GM19193 (cell line): ENCODE results near the gene POMGNT1.

Experiments used
- POLR2A ChIP-seq: IDR thresholded peaks from 4 replicates; pipeline ENCODE4 v1.6.1; 2011; ENCODE audit not compliant: insufficient read depth, insufficient read length; ENCODE audit errors: extremely low read depth

The POMGNT1 gene

DNA sequence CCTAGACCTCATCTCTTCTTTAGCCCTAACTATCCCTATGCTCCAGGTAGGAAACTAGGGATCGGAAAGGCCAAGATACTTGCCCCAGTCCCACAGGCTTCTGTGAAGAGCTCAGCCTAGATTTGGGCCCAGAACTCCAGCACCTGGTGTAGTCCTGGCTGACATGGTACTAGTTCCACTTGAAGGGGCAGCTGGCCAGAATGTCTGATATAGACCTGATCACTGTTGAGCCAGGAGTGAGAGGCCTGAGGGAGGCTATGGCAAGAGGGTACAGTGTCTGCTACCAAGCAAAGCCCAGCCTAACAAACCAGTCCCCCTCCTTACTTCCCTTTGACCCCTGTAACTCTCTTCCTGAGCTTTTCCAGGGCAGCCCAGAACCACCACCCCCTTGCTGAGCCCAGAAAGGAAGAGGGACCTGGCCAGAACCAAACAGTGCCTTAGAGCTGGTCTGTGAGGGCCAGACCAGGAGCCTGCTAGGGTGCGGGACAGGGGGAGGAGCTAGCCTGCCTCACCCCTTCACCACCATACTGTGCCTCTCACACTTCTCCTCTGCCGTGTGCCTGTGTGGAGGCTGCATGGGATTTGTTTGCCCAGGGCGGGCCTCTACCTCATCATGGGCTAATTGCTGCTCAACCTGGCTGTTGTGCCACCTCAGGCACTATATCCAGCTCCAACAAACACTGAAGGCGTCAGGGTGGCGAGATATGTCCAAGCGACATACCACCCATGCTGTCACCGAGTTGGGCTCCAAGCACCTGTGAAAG, 10.9 kb downstream of the POMGNT1 start:
- no peak for TF ChIP-seq POLR2A

DNA sequence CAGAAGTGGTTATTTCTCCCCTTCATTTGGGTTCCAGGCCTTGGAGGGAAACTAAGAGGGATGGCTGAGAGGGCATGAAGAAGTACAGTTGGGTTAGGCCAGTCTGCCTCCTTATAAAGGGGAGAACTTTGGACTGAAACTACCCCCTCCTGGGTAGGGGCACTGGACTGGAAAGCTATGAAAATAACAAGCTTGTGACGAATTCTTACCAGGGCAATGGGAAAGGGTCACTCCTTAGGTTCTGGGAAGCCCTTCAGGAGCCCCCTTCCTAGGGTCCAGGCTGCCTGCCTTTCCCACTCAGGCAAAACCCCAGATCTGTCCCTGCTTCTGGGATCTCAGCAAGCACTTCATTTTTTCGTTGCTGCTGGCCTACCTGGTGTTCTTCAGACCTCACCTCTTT, 12.2 kb downstream of the POMGNT1 start:
- TF ChIP-seq POLR2A: no peak

DNA sequence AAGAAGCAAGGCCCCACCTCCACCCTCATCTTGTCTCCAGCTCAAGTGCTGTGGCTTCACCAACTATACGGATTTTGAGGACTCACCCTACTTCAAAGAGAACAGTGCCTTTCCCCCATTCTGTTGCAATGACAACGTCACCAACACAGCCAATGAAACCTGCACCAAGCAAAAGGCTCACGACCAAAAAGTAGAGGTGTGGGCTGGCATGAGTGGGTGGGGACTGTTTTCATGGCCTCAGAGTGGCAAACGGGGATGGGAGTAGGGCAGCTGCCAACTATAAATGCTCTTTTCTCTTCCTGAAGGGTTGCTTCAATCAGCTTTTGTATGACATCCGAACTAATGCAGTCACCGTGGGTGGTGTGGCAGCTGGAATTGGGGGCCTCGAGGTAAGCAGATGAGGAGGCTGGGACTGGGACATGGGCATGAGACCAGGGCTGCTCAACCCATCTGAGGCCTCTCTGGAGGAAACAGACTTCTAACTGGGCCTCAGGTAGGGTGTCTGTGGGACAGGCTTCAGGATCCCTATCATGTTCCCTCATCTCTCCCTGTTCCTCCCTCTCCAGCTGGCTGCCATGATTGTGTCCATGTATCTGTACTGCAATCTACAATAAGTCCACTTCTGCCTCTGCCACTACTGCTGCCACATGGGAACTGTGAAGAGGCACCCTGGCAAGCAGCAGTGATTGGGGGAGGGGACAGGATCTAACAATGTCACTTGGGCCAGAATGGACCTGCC, 13.1 kb downstream of the POMGNT1 start:
- TF ChIP-seq POLR2A: no peak

DNA sequence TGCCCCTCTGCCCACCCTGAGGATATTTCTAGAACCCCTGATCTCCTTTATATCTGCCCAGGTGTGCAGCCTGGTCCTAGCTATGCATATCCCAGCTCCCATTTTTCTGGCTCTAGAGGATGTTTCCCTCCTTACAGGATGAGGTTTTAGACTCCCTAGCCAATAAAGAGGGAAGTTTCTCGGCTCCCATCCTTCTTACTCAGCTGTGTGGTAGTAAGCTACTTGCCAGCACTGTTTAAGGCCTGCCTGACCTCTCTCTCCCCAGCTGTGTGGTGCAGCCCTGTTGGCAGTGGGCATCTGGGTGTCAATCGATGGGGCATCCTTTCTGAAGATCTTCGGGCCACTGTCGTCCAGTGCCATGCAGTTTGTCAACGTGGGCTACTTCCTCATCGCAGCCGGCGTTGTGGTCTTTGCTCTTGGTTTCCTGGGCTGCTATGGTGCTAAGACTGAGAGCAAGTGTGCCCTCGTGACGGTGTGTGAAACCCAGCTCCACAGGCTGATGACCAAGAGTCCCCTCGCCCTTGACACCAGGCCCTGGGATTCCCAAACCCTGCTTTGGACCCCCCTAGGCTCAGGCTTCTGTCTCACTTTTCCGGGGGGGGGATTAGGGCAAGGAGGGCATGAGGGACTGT, 14.2 kb downstream of the POMGNT1 start:
- TF ChIP-seq POLR2A: no peak

DNA sequence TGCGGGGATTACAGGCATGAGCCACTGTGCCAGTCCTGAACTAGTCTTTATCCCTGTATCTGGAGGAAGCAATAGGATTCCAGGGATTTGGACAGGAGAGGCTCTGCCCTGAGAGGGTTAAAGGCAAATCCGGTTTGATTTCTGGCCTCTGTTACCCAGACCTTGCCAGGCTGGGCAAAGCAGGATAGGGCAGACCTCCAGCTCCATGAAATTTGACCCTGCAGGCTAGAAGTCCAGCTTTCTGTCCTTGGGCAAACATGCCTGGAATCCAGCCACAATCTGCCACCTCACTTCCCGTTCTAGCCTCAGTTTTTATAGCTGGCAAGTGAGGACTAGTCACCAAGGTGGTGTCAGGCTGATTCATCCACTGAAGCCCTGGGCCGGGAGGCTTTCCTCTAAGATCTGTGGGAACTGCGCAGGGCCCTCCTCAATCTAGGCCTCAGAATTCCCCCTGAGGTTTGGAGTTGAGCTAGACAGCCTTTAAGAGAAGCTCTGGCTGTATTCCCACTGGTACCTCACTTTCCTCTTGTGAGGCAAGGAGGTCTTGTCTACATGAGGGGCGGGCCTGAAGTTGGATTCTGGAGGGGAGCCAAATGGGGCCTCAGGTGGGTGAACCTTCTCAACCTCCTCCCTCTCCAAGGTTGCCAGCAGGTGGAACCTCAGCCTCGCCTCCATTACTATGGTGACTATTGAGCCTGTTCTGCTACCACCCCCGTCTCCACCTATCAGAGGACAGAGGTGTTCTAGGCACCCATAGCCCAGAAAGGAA, 15.0 kb downstream of the POMGNT1 start:
- no peak for TF ChIP-seq POLR2A

DNA sequence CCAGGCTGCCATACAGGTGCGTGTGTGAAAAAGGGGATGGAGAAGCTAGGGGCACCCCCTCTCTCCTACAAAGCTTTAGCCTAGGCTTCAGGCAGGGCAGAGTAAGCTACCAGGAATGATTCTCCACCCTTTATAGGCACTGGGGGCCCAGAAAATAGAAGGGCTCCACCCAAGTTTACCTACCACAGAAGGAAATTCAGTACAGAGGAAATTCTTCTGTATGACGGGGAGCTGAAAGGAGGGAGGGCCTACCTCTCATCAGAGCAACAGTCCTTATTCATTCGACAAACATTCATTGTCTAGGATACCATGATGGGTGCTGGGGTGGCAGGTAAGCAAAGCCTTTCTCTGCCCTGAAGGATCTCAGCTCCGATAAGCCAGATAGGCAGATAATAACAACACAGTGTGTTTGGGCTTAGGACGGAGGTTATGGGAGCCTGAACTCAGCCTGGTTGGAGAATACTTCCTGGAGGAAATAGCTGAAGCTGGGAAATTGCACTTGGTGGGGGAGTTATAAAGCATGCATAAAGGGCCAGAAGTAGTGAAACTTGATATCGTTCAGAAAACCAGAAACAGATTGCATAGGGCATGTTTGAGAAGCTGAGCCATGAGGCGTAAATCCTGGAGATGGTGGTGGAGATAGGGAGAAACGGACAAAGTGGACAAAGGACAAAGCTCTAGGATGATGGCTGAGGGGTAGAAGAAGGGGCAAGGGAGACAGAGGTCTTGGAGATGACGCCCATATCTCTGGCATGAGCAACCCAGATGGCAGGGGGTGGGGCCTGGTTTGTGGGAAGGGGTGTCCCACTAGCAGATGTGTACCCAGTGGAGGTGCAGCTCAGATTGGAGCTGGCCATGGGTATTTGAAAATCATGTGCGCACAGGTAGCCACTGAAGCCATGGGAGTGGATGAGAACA, 16.6 kb downstream of the POMGNT1 start:
- TF ChIP-seq POLR2A: no peak

DNA sequence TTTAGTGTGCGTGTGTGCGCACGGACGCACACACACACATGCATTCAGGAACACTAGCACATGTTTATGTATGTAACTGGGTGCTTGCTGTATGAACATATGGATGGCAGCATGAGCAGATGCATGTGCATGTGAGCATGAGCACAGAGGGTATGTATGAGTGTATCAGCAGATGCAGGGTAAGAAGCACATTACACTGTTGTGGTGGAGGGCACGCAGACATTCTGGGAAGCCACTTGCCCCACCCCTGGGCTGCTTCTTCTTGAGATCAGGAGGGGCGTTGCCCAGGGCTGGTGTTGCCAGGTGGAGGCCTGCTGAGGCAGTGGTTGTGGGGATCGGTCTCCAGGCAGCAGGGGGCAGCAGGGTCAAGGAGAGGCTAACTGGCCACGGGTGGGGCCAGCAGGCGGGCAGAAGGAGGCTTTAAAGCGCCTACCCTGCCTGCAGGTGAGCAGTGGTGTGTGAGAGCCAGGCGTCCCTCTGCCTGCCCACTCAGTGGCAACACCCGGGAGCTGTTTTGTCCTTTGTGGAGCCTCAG, 18.1 kb downstream of the POMGNT1 start:
- TF ChIP-seq POLR2A: no peak

DNA sequence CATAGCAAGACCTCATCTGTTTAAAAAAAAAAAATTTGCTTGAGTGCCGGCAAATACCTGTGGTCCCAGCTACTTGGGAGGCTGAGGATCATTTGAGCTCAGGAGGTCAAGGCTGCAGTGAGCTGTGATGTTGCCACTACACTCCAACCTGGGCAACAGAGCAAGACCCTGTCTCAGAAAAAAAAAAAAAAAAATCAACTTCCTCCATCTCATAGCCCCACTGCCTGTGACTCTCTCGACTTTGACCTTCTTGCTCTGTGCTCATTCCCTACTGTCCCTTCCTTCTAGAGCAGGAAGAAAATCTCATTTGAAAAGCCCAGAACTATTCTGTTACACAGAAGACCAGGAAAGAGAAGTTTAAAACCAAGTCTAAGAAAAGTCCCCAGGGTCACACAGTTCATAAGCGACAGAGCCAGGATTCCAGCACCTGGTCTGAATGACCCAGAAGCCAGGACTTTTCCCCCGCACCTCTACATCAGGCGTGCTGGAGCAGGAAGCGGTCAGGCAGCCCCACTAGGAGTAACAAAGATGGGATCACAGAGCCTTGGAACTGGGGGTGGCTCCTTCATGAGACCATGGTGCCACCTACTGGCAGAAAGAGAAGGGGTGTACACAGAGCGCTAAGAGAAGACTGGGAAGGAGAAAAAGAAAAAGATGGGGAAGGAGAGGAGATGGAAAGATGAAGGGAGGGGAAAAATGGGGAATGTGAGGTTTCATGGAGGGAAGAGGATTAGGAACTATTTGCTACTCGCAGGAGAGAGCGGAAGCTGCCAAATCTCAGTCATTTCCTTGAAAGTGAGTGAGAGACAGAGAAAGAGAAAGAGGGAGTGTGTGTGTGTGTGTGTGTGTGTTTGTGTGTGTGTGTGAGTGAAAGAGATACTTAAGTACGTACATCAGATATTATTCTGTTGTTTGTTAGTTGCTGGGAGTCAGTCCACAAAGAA, 18.8 kb downstream of the POMGNT1 start:
- no peak for TF ChIP-seq POLR2A

DNA sequence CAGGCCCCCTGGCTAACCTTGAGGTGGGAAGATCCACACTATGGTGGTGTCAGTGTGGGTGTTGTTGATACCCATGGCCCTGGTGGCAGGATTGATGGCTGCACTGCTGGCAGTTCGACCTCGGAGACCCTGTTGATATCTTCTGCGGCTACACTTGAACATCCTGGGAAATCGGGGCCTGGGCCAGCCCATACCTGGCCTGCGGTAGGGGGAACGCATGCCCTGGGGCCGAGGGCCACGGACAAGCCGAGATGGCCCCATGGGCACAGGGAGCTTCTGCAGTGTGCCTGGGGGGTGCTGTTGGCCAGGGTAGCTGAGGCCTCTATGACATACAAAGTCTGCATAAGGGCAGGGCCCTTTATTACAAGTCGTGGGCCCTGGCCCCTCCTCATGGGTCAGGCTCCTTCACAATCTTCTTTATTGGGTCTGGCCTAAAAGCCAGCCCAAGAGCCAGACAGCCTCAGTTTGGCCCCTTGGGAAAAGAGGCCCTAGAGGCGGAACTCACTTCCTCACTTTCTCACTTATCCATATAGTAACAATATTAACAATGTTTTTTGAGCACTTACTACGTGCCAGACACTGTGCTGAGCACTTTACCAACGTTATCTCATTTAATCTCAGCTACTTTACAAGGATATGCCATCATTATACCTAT, 21.9 kb downstream of the POMGNT1 start, which contains the start of gene P3R3URF:
Gene P3R3URF (minus strand): TSS at position 278 of the 655 bp plus-strand sequence. CDS start 17 bp downstream, at position 261.
- TF ChIP-seq POLR2A: no peak

DNA sequence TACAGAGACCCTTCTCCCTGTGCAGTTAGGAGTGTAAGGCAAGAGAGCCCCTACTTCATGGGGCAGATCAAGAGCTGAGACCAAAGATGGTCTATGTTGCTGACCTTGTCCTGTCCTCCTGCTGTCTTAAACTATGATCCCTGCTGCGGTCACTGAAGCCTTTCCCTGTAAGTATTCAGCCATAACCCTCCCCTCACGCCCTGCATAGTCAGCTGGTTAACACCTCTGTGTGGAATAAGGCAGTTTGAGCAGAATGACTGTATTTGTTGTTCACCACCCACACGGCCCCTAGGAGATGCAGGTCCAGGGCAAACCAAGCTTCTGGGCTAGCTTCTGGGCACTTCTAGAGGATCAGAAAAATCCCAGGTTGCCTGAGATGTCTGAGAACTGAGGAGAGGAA, 23.0 kb downstream of the POMGNT1 start:
- TF ChIP-seq POLR2A: no peak

DNA sequence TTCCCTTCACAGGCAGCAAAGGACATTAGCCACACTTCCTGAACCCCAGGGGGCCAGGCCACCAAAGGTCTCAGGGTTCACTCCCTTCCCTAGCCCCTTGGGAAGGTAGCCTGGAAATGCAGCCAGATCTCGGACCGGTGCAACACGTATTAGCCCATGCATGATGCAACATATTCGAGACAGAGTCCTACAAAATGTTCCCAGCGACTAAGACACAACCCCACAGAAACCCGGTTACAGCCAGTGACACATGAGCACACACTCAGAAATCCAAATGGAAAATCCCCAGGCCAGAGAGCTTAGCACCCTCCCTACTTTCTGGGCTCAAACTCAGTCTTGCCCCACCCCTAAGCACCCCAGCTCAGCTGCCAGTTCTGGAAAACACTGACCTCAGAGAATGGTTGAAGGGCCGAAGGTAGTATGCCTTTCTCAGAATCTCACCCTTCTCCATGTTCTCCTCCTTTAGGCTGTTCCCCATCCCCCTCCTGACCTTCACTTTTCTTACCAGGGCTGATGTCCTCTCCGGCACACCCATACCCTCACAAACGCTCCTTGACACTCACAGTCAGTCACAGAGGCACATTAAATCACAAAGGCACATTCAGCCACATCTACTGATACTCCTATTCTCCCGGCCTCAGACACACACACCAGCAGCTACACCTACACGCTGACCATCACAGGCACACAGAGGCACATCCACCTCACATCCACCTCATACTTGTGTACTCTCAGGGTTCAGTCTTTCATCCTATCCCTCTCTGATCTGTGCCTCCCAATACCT, 23.6 kb downstream of the POMGNT1 start, which contains the start of gene TSPAN1:
Gene TSPAN1 (plus strand): TSS at position 640 of the 784 bp plus-strand sequence. CDS start 6,021 bp downstream, outside the sequence.
- no peak for TF ChIP-seq POLR2A
